ENCODE results near the gene CLK2.

Gene CLK2

DNA sequence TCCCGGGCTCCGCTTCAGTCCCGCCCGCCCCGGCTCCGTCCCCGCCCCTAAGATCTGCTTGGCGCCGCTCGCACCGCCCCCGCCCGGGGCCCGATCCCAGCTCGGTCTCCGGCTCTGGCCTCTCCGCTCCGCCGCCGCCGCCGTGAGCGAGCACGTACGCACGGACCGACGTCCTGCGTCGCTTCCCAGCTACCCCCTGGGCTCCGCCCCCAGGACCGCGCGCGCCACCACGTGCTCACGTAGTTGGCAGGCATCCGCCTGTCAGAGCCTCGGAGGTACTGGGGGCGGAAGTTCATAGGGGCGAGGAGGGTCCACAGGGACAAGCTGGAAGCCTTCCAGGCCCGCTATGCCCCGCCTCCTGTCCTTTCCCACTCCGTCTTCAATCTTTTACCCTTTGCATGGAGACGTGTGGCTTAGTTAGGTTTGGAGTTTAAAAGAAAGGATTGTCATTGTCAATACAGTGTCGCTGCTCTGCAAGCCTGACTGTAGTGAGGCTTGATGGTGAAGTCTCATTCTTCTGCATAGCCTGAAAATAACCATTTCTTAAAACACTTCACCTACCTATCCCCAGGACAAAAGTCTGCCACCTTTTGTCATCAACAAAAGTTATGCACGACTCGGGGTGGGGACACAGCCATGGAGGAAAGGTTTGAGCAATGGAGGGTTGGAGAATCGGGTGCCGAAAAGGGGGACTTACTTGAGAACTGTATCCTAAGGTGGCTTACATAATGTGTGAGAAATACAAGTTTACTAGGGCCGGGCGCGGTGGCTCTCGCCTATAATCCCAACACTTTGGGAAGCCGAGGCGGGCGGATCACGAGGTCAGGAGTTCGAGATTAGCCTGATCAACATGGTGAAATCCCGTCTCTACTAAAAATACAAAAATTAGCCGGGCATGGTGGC lies at the start of gene CLK2:
CLK2 (minus strand) TSS at position 162 of the 903 bp plus-strand sequence. CDS start 2,527 bp downstream, outside the sequence.
- DNase-seq (ENCODE audit: low read depth), result peak; percentile 94

- DNase-seq (ENCODE audit: low read depth), result no peak
Measured at GRCh38 chr1:155322571-155322952, 49.3 kb upstream of the CLK2 start.

- no peak for DNase-seq (ENCODE audit: low read depth)
Measured at GRCh38 chr1:155321639-155322503, 48.6 kb upstream of the CLK2 start.

DNA sequence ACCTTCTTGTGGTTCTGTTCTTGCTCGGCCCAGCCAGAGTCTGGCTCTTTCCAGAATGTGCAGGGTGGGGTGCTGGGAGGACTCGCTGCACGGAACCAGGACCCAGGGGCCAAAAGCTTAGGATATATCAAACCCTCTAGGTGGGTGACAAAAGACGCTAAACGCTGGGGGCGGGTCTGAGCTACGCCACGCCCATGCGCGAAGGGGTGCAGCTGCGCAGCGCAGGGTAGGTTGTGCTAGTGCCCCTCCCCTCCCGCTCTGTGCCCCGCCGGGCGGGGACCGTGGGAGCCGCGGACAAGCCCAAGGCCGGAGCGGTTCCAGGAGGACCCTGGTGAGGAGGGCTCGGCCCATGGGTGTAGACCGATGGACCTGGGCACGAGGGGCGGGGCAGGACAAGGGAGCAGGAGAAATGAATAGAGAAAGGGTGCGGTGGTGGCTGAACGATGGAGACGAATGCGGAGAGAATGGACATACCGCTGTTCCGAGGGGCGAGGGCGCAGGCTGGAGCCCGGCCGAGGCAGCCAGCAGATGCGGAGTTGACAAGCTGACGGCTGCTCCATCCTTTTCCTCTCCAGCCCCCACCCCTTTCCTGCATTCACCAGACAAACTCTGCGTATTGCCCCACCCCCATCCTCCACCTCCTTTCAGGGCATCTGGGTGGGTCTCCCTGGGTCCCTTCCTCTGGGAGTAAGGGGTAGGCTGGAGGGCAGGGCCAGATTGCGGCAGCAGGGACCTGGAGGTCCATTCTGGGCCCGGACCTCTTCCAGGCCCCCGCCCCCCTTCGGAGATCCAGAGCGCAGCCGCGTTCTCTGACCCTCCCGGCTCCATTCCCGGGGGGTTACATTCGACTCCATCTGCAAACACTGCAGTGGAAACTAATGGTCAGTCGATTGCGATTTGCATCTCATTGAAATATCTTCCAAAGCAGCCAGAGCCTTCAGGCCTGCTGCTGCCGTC lies 47.6 kb upstream of the CLK2 start, which contains the start of gene RUSC1:
RUSC1 (plus strand) TSS at position 234 of the 957 bp plus-strand sequence. CDS start 880 bp downstream, outside the sequence.
- DNase-seq (ENCODE audit: low read depth), result peak; percentile 57

GRCh38 chr1:155320252-155320651 lies 46.9 kb upstream of the CLK2 start:
- DNase-seq (ENCODE audit: low read depth), result no peak

DNA sequence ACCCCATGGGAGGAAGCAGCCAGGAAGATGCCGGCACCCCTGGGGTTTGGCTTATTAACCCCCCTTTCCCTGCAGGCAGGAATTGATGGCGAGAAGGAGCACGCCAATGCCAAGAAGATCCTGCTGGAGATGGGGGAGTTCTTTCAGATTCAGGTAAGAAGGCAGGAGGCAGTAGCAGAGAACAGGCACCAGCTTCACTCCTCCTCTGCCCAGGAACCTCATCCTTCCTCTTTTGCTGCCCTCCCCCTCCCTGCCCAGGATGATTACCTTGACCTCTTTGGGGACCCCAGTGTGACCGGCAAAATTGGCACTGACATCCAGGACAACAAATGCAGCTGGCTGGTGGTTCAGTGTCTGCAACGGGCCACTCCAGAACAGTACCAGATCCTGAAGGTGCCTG lies 46.2 kb upstream of the CLK2 start:
- no peak for DNase-seq (ENCODE audit: low read depth)

GRCh38 chr1:155318082-155318481 lies 44.8 kb upstream of the CLK2 start:
- DNase-seq (ENCODE audit: low read depth), result no peak

DNA sequence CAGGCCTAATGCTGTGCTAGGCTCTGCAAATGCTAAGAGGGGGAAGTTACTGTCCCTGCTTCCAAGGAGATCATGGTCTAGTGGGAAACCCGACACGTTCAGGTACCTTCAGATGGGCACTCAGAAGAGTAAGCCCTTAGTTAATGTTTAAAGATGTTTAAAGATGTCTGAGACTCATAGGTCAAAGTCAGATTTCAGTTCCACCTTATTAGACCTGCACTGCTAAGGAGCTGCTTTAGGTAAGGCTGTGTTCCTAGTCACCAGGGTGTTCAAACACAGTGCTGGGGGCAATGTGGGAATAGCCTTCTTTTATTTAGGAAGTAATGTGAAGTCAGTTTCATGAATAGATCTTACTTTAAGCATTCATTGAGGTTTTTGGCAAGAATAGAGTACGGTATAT lies 43.6 kb upstream of the CLK2 start:
- no peak for DNase-seq (ENCODE audit: low read depth)

DNA sequence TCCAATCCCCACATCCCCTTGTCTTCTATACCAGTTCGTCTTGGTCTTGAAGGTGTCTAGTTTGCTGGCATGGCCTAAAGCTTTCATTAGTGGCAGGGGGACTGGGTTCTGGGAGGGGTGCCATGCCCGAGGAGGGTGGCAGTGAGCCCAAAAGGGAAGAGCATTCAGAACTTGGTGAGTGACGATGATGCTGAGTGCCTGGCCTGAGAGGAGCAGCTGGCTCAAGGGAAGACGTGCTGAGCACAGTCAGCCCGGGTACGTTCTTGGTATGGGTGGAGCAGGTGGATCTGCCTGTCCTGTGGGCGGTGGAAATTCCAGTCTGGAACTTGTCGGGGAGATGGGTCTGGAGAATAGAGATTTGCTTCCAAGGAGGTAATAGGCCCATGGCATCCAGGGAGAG lies 40.0 kb upstream of the CLK2 start:
- DNase-seq (ENCODE audit: low read depth), result no peak

GRCh38 chr1:155309423-155310021 lies 36.2 kb upstream of the CLK2 start:
- no peak for DNase-seq (ENCODE audit: low read depth)

DNA sequence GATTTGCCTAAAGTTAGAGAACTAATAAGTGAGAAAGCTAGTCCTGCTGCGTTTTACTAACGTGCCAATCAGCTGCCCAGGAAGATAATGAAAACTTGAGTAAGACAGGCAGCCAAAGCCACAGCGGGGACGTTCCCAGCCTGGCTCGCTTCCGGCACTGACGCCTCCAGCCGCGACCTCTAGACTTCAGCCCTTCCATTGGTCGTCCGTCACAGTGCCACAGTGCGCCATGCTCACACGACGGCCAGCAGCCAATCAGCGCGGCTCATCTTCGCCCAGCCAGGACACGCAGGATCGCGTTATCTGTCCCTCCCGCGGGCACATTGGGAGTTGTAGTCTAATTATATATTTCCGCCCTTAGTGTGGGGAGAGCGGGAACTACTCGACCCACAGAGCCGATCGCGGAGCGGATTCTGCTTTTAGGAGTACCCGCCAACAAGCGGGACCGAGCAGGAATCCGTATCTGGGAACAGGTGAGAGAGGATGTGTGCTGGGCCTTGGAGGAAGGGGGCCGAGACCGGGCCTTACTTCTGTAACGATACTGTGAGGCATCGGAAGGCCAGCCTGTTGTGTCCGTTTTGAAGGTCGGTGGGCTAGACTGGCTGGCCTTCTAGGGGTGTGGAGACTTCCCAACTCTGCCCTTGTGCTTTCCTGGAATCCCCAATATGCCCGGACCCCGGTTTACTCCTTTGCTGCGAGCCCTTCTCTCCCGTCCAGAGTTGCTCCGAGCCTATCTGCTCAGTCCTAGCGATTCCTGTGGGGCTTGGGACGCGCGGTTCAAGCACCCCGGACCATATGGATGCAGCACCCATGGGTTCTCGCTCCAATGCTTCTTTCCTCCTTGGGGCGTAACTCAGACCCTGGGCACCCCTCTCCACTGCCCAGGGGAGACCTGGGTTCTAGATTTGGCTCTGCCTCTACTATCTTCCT lies 35.5 kb upstream of the CLK2 start, which contains the start of gene FDPS:
FDPS (plus strand) TSS at position 374 of the 930 bp plus-strand sequence. CDS start 924 bp downstream, outside the sequence.
- peak; percentile 94 for DNase-seq (ENCODE audit: low read depth)

DNA sequence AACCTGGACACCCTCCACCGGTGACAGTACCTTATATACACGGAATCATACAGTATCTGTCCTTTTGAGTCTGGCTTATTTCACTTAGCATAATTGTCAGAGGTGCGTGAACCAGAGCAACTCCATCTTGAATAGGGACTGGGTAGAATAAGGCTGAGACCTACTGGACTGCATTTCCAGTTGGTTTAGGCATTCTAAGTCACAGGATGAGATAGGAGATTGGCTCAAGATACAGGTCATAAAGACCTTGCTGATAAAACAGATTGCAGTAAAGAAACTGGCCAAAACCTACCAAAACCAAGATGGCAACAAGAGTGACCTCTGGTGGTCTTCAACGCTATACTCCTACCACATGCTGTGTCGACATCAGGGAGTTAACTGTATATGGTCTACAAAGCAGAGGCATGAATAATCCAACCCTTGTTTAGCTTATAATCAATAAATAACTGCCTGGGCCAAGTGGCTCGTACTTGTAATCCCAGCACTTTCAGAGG lies 34.0 kb upstream of the CLK2 start:
- no peak for DNase-seq (ENCODE audit: low read depth)

DNA sequence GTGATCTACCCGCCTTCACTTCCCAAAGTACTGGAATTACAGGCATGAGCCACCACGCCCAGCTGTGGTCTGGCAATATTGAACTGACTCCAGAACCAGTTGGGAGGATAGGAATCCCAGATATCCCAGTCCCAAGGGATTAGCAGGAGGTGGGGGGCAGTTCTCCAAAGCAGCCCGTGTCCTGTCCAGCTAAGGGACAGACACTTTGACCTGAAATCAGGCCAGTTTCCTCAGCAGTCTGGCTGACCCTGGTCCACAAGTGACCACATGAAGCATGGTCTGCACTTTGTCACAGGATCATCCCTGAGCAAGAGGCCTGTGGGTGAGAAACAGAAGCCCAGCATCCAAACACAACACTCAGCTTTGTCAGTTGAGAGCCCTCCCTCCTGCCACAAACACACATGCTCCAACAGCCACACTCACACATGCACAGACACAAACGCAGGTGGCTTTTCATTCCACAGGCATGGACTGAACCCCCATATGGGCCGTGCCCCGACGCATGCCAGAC lies 32.6 kb upstream of the CLK2 start:
- DNase-seq (ENCODE audit: low read depth), result no peak

GRCh38 chr1:155304558-155305063 lies 31.3 kb upstream of the CLK2 start:
- no peak for DNase-seq (ENCODE audit: low read depth)

DNA sequence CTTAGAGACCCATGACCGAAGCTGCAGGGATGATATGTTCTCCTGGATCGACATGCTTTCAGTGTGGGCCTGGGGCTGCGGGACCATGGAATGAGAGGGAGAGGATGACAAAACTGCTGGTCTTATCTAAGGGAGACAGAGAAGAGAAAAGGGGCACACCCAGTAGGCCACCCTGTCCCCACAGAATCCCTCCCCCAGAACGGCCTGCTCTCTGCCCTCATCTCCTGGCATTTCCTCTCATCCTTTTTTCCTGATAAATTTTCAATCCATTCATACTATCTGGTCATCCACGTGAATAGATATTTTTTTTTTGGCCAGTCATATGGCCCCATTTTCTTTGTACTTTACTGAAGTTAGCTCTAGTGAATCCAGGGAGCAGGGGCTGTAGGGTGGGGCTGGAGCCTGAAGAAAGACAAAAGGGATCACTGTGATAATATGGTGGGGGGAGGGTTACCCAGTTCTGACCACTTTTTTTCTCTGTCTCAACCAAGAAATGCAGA lies 28.1 kb upstream of the CLK2 start, which contains the start of gene PKLR:
PKLR (minus strand) TSS at position 97 of the 500 bp plus-strand sequence; CDS start at position 54, 43 bp downstream.
- no peak for DNase-seq (ENCODE audit: low read depth)

- DNase-seq (ENCODE audit: low read depth), result no peak
Measured at GRCh38 chr1:155300553-155301329, 27.4 kb upstream of the CLK2 start.

- no peak for DNase-seq (ENCODE audit: low read depth)
Measured at GRCh38 chr1:155300024-155300423, 26.7 kb upstream of the CLK2 start.

DNA sequence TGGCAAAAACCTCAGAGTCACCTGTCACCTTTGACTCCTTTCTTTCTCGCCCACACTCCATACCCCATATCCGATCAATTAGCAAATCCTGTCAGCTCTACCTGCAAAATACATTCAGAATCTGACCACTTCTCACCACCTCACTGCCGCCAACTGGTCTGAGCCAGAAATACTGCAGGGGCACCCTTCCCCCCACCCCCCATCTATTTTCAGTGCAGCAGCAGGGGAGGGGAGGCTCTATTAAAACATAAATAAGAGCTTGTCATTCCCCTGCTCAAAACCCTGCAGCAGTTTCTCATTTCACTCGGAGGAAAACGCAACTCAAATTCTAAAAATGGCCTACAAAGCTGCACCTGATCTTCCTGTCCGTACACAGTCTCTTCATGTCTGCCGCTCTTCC lies 24.1 kb upstream of the CLK2 start:
- no peak for DNase-seq (ENCODE audit: low read depth)

All from activated T-helper 1 cell treated with Interleukin-2 at 50 U/mL for 16 hours (primary cell).